ENCODE results near the gene SIGLEC6. TPM values are rescaled to one million over a fixed set of nuclear protein-coding genes. Genes with fewer than 3 reads are reported as not detected.

Gene SIGLEC6
- not detected in 2 replicates for total RNA-seq

DNA sequence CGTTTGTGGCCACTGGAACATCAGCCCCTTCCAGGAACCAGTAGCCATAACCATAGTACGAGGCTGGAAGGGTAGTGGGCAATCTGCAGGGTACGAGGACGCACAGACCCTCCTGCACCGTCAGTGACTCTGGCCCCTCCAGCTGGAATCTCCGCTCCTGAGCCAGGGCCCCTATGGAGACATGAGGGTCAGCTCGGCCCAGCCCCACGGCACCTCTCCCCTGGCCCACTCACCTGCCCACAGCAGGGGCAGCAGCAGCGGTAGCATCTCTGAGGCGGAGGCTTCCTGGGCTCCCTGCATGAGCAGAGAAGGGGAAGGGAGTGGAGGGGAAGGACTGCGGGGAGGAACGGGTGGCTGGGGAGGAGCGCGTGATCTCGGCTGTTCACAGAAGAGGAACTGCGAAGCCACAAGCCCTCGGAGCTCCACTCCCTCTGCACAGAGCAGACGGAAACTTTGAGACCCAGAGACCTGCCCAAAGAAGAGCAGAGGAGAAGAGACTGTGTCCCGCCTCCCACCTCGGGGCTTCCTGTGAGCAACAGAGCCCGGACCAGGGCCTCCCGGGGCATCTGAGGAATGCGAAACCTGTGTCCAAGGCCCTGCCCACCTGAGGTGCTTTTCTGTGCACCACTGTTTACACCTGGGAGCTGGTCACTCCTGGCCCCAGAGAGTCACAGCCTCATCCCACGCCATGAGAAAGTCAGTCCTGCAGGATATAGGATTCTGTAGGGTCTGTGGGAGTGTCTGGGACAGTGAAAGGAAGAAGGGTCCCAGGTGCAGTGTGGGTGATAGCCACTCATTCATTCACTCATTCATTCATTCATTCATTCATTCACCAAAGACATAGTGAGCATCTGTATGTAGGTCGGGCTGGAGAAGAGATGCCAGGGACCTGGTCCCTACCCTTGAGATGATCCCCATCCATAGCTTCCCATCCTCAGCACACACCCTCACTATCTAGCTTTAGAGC lies at the start of gene SIGLEC6:
Gene SIGLEC6 (minus strand): TSS at position 322 of the 967 bp plus-strand sequence. CDS start 22 bp downstream, at position 300.

DNA sequence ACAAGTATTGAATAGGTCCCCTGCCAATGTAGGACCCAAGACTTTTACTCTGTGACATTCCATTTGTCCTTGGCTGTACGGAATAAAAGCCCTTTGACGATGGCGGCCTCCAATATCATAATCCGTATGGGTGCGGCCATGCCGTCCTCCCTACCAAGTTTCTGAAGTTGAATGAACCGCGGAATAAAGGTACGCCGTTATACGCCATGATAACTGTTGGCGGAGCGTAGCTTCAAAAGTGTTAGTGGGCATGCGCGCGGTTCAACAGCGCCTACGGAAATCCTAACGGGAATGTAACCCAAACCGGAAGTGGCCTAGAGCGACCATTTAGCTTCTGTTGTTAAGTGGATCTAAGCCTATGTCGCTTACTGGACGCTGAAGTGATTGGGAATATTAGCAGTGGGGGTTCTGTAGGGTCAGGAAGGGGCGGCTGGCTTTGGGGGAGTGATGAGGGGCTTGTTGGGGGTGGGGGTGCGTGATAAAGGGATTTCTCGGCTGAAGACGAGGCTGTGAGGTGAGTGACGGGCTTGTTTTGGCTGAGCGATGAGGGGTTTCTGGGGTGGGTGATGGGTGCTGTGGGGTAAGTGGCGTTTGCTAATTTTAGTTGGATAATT lies 39.6 kb upstream of the SIGLEC6 start, which contains the start of gene ZNF175:
Gene ZNF175 (plus strand): TSS at position 322 of the 614 bp plus-strand sequence. CDS start 2,047 bp downstream, outside the sequence.

GRCh38 chr19:51501594-51502263 lies 29.7 kb downstream of the SIGLEC6 start, which contains the start of gene SIGLEC12:
Gene SIGLEC12 (minus strand): TSS chr19:51501800. CDS start chr19:51501733, 67 bp downstream.

GRCh38 chr19:51478381-51479234 lies 52.9 kb downstream of the SIGLEC6 start, which contains the start of gene CEACAM18:
Gene CEACAM18 (plus strand): TSS chr19:51478539.

Small RNA genes within 50 kb of the gene (small RNA-seq; reads per million reads assigned to genes)
- not detected for gene AC020914.3

Other genes starting within 250 kb of the SIGLEC6 start
- not detected in 2 replicates for gene IGLON5, start 220.0 kb downstream of the SIGLEC6 start, total RNA-seq
- gene VSIG10L, start 189.5 kb downstream of the SIGLEC6 start, total RNA-seq: 0.73 and 0.98 TPM in 2 replicates
- gene ETFB, start 165.3 kb downstream of the SIGLEC6 start, total RNA-seq: 121 and 213 TPM in 2 replicates
- not detected in 2 replicates for gene CLDND2, start 162.7 kb downstream of the SIGLEC6 start, total RNA-seq
- not detected in 2 replicates for gene NKG7, start 159.0 kb downstream of the SIGLEC6 start, total RNA-seq
- gene LIM2, start 143.7 kb downstream of the SIGLEC6 start, total RNA-seq: not detected in 2 replicates
- gene C19orf84, start 141.1 kb downstream of the SIGLEC6 start, total RNA-seq: not detected in 2 replicates
- gene SIGLEC10, start 114.0 kb downstream of the SIGLEC6 start, total RNA-seq: not detected in 2 replicates
- gene SIGLEC8, start 73.2 kb downstream of the SIGLEC6 start, total RNA-seq: not detected in 2 replicates
- gene CEACAM18, start 53.1 kb downstream of the SIGLEC6 start, total RNA-seq: not detected in 2 replicates
- not detected in 2 replicates for gene SIGLEC12, start 29.9 kb downstream of the SIGLEC6 start, total RNA-seq
- gene ZNF175, start 39.6 kb upstream of the SIGLEC6 start, total RNA-seq: 4.0 and 4.1 TPM in 2 replicates
- gene SIGLEC5, start 98.7 kb upstream of the SIGLEC6 start, total RNA-seq: not detected in 2 replicates
- not detected in 2 replicates for gene SIGLEC14, start 115.2 kb upstream of the SIGLEC6 start, total RNA-seq
- gene SPACA6, start 161.7 kb upstream of the SIGLEC6 start, total RNA-seq: 2.6 and 5.1 TPM in 2 replicates
- gene HAS1, start 192.3 kb upstream of the SIGLEC6 start, total RNA-seq: 6.2 and 6.6 TPM in 2 replicates
- 0.39 and 1.5 TPM in 2 replicates for gene FPR1, start 220.2 kb upstream of the SIGLEC6 start, total RNA-seq
- 0.37 and 0.39 TPM in 2 replicates for gene FPR2, start 229.5 kb upstream of the SIGLEC6 start, total RNA-seq